ELF-1 (cell line): ENCODE measurements around the gene TTC28.
A peak's percentile ranks its signal among the peaks of the same experiment; 100 is the strongest.

Experiments
- DNase-seq: peaks from one replicate; pipeline ENCODE4 v3.0.0-alpha.2; 2016; ENCODE audit warnings: low read depth, low spot score

TTC28 gene

GRCh38 chr22:28283068-28283654 lies 396.5 kb downstream of the TTC28 start:
- no peak for DNase-seq

GRCh38 chr22:28282405-28283067 lies 397.1 kb downstream of the TTC28 start:
- DNase-seq: no peak

GRCh38 chr22:28279888-28280287 lies 399.8 kb downstream of the TTC28 start:
- DNase-seq: no peak

- no peak for DNase-seq
Observed at GRCh38 chr22:28269277-28269676, 410.4 kb downstream of the TTC28 start.

GRCh38 chr22:28268850-28269249 lies 410.8 kb downstream of the TTC28 start:
- DNase-seq: no peak

GRCh38 chr22:28268171-28268570 lies 411.5 kb downstream of the TTC28 start:
- no peak for DNase-seq

GRCh38 chr22:28260619-28261018 lies 419.0 kb downstream of the TTC28 start:
- no peak for DNase-seq

GRCh38 chr22:28259774-28260312 lies 419.8 kb downstream of the TTC28 start:
- DNase-seq: no peak

GRCh38 chr22:28254396-28254795 lies 425.2 kb downstream of the TTC28 start:
- DNase-seq: no peak

- DNase-seq: no peak
Observed at GRCh38 chr22:28252539-28252938, 427.1 kb downstream of the TTC28 start.

- DNase-seq: no peak
Observed at GRCh38 chr22:28250036-28250695, 429.5 kb downstream of the TTC28 start.

GRCh38 chr22:28249402-28249801 lies 430.2 kb downstream of the TTC28 start:
- DNase-seq: peak; percentile 25

- DNase-seq: peak; percentile 51
Observed at GRCh38 chr22:28247667-28248363, 431.8 kb downstream of the TTC28 start.

GRCh38 chr22:28247136-28247535 lies 432.5 kb downstream of the TTC28 start:
- DNase-seq: no peak

GRCh38 chr22:28246397-28246796 lies 433.2 kb downstream of the TTC28 start:
- DNase-seq: no peak

GRCh38 chr22:28245579-28246224 lies 433.9 kb downstream of the TTC28 start:
- DNase-seq: no peak

- no peak for DNase-seq
Observed at GRCh38 chr22:28244757-28245156, 434.9 kb downstream of the TTC28 start.

- no peak for DNase-seq
Observed at GRCh38 chr22:28243539-28243938, 436.1 kb downstream of the TTC28 start.

GRCh38 chr22:28241656-28242290 lies 437.9 kb downstream of the TTC28 start:
- no peak for DNase-seq

- DNase-seq: no peak
Observed at GRCh38 chr22:28239941-28240340, 439.7 kb downstream of the TTC28 start.

GRCh38 chr22:28237783-28238182 lies 441.9 kb downstream of the TTC28 start:
- DNase-seq: no peak
